ENCODE results near the gene ST8SIA2.

Gene ST8SIA2

GRCh38 chr15:92399271-92399950 is 5.7 kb downstream of the ST8SIA2 start:
- DNase-seq, result no peak

- DNase-seq, result no peak
Measured at GRCh38 chr15:92400573-92400972, 6.9 kb downstream of the ST8SIA2 start.

- no peak for DNase-seq
Measured at GRCh38 chr15:92400980-92401787, 7.5 kb downstream of the ST8SIA2 start.

- no peak for DNase-seq
Measured at GRCh38 chr15:92402751-92403150, 9.1 kb downstream of the ST8SIA2 start.

GRCh38 chr15:92405942-92406341 is 12.3 kb downstream of the ST8SIA2 start:
- DNase-seq, result no peak

GRCh38 chr15:92407321-92407720 is 13.6 kb downstream of the ST8SIA2 start:
- no peak for DNase-seq

GRCh38 chr15:92407916-92408315 is 14.2 kb downstream of the ST8SIA2 start:
- DNase-seq, result no peak

- no peak for DNase-seq
Measured at GRCh38 chr15:92409006-92409405, 15.3 kb downstream of the ST8SIA2 start.

- no peak for DNase-seq
Measured at GRCh38 chr15:92409521-92409920, 15.8 kb downstream of the ST8SIA2 start.

GRCh38 chr15:92410537-92410936 is 16.9 kb downstream of the ST8SIA2 start:
- no peak for DNase-seq

GRCh38 chr15:92411256-92411655 is 17.6 kb downstream of the ST8SIA2 start:
- no peak for DNase-seq

GRCh38 chr15:92413510-92413909 is 19.8 kb downstream of the ST8SIA2 start:
- no peak for DNase-seq

GRCh38 chr15:92415639-92416297 is 22.1 kb downstream of the ST8SIA2 start:
- DNase-seq, result no peak

GRCh38 chr15:92416557-92416956 is 22.9 kb downstream of the ST8SIA2 start:
- no peak for DNase-seq

- no peak for DNase-seq
Measured at GRCh38 chr15:92417716-92418115, 24.0 kb downstream of the ST8SIA2 start.

GRCh38 chr15:92418864-92419263 is 25.2 kb downstream of the ST8SIA2 start:
- no peak for DNase-seq

- DNase-seq, result no peak
Measured at GRCh38 chr15:92421976-92422375, 28.3 kb downstream of the ST8SIA2 start.

- DNase-seq, result no peak
Measured at GRCh38 chr15:92425578-92426225, 32.0 kb downstream of the ST8SIA2 start.

- DNase-seq, result no peak
Measured at GRCh38 chr15:92429378-92430068, 35.8 kb downstream of the ST8SIA2 start.

GRCh38 chr15:92430069-92430440 is 36.4 kb downstream of the ST8SIA2 start:
- DNase-seq, result no peak

- DNase-seq, result no peak
Measured at GRCh38 chr15:92435145-92435544, 41.5 kb downstream of the ST8SIA2 start.

- no peak for DNase-seq
Measured at GRCh38 chr15:92438471-92438870, 44.8 kb downstream of the ST8SIA2 start.

- no peak for DNase-seq
Measured at GRCh38 chr15:92443381-92443780, 49.7 kb downstream of the ST8SIA2 start.
